Measurements from ENCODE around the gene ATP6V1G1.

DNA sequence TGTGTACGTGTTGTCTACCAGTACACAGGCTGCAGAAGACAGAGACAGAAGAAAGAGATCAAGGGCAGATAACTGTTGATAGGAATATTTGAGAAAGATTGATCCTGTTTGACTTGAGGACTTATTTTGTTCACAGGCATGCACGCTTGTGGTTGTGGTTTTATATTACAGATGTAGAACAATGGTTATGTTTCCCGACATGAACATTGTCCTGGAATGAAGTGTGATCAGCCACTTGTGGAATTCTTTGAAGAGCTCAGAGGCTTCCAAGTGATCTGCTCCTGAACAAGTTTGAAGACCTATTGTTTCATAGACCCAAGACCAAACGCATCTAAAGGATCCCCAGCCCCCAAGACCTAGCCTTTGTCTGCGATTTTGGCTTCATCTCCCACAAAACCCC, 56.3 kb downstream of the ATP6V1G1 start:
- TF ChIP-seq, protein P1, sequence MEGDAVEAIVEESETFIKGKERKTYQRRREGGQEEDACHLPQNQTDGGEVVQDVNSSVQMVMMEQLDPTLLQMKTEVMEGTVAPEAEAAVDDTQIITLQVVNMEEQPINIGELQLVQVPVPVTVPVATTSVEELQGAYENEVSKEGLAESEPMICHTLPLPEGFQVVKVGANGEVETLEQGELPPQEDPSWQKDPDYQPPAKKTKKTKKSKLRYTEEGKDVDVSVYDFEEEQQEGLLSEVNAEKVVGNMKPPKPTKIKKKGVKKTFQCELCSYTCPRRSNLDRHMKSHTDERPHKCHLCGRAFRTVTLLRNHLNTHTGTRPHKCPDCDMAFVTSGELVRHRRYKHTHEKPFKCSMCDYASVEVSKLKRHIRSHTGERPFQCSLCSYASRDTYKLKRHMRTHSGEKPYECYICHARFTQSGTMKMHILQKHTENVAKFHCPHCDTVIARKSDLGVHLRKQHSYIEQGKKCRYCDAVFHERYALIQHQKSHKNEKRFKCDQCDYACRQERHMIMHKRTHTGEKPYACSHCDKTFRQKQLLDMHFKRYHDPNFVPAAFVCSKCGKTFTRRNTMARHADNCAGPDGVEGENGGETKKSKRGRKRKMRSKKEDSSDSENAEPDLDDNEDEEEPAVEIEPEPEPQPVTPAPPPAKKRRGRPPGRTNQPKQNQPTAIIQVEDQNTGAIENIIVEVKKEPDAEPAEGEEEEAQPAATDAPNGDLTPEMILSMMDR (IDR thresholded peaks at IDR 0.05) = no peak
- TF ChIP-seq POLR2A (IDR thresholded peaks at IDR 0.05) = no peak

Measured in lower leg skin (tissue), 3 donors.